Natural killer cell (primary cell): ENCODE measurements around the gene CPSF7. TPM values are rescaled to one million over a fixed set of nuclear protein-coding genes. Genes with fewer than 3 reads are reported as not detected.

Experiments used
- ATAC-seq, 3 donors: fragments of 150-1000 bp in 2 of 3; fragments of 200-7000 bp in 1 of 3; cut with Tn5 transposase; 1 replicate in 1 of 3; 2 replicates in 2 of 3; pipeline ENCODE4 v1.10.0; 2021; ENCODE audit warnings: mild to moderate bottlenecking in 2 of 3, moderate library complexity in 2 of 3
- DNase-seq, 2 donors: peaks; one replicate each; pipeline versions ENCODE4 v3.0.0 to v3.0.0-alpha.2; 2013 to 2021; ENCODE audit warnings: mixed read lengths in 1 of 2
- H3K27ac ChIP-seq: one replicate; pipeline ENCODE4 v1.5.1; 2013; ENCODE audit warnings: mild to moderate bottlenecking, low read length
- H3K27me3 ChIP-seq: one replicate; pipeline ENCODE4 v1.6.1; 2013; ENCODE audit warnings: low read length; ENCODE audit not compliant: control insufficient read depth, insufficient read depth
- H3K36me3 ChIP-seq: one replicate; pipeline ENCODE4 v1.6.1; 2013; ENCODE audit warnings: low read length; ENCODE audit not compliant: control insufficient read depth, insufficient read depth
- H3K4me1 ChIP-seq: one replicate; pipeline ENCODE4 v1.6.1; 2013; ENCODE audit warnings: low read length; ENCODE audit not compliant: control insufficient read depth, insufficient read depth
- H3K4me3 ChIP-seq: one replicate; pipeline ENCODE4 v1.5.1; 2013; ENCODE audit warnings: low read length
- H3K9me3 ChIP-seq: one replicate; pipeline ENCODE4 v1.6.1; 2013; ENCODE audit warnings: low read length; ENCODE audit not compliant: control insufficient read depth, insufficient read depth
- H3K27ac Mint-ChIP-seq, 2 donors: one replicate each; pipeline ENCODE4 v1.8.0; 2022; ENCODE audit warnings: mild to moderate bottlenecking in 2 of 2, mixed read lengths in 2 of 2, moderate library complexity in 1 of 2
- H3K27me3 Mint-ChIP-seq, 2 donors: one replicate each; pipeline ENCODE4 v1.8.0; 2022; ENCODE audit warnings: low read depth in 2 of 2, mixed read lengths in 2 of 2
- H3K36me3 Mint-ChIP-seq: one replicate; pipeline ENCODE4 v1.8.0; 2022; ENCODE audit warnings: mixed read lengths
- H3K4me1 Mint-ChIP-seq, 2 donors: one replicate each; pipeline ENCODE4 v1.8.0; 2022; ENCODE audit warnings: mixed read lengths in 2 of 2
- H3K4me3 Mint-ChIP-seq: one replicate; pipeline ENCODE4 v1.8.0; 2022; ENCODE audit warnings: mild to moderate bottlenecking, moderate library complexity, mixed read lengths
- H3K9me3 Mint-ChIP-seq, 2 donors: one replicate each; pipeline ENCODE4 v1.8.0; 2022; ENCODE audit warnings: mixed read lengths in 2 of 2
- CTCF ChIP-seq: fragments of 200-600 bp; IDR thresholded peaks from one replicate; pipeline ENCODE4 v1.8.0; 2022; ENCODE audit warnings: antibody characterized with exemption
- WGBS: methylation state at CpG from one replicate; pipeline ENCODE4 v1.1.7; 2013; ENCODE audit warnings: missing lambda C conversion rate; ENCODE audit not compliant: insufficient coverage; 5-methylcytosine and 5-hydroxymethylcytosine counted together
- intact Hi-C: fragments of 100-400 bp; cut with micrococcal nuclease; formaldehyde crosslinking; loops from one replicate; pipeline ENCODE4 v1.14.2; 2022
- total RNA-seq, 4 donors: library from RNA; stranded (reverse); fragments of 120-200 nt in 1 of 4; gene quantifications; one replicate each; pipeline versions ENCODE4 v1.2.3 to v1.2.4, GENCODE V29; 2013 to 2022

CPSF7 gene
- total RNA-seq, 3 donors from 2014 or later (not counting 1 experiment from before 2014, with no cell fraction given), result 99.5 to 120 (median 104) TPM

DNA sequence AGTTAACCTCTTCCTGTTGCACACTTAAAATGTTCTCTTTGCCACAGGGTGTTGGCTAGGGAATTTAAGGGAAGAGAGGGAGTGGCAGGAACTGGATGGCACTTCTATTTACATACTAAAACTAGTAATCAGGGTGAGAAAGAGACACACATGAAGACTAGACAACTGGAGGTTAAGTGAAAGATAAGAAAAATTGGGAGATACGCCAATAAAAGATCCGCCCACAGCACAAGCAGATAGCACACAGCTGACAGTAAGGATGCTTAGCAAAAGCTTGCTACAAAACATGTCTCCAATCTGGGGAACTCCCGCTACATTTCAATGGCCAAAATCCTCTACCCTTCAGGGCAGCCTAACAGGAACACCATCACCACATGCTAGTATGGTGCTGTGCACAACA lies 12.8 kb downstream of the CPSF7 start:
- intact Hi-C loops, result no loop called here
- H3K27ac Mint-ChIP-seq, result peak overlapping the region; percentile 21 to 32
- ATAC-seq (no peak), DNase-seq (no peak)
- no peaks in the 10 kb centered on the region for H3K4me1 ChIP-seq
- H3K36me3 Mint-ChIP-seq, result peaks cover 28% of the 10 kb centered on the region
- H3K4me1 Mint-ChIP-seq, result peaks cover 39 to 43% of the 10 kb centered on the region in 2 donors
- peaks cover 95% of the 10 kb centered on the region for H3K36me3 ChIP-seq
- H3K4me3 ChIP-seq, result no peak overlapping the region
- no peak overlapping the region for H3K4me3 Mint-ChIP-seq
- no peaks in the 10 kb centered on the region for H3K9me3 ChIP-seq
- no peaks in the 10 kb centered on the region for H3K9me3 Mint-ChIP-seq
- no peak overlapping the region for H3K27ac ChIP-seq
- H3K27me3 Mint-ChIP-seq, result no peaks in the 10 kb centered on the region
- TF ChIP-seq CTCF, result no peak
- no peaks in the 10 kb centered on the region for H3K27me3 ChIP-seq
- 95% methylated on average over 3 of the region's 3 CpGs for WGBS

DNA sequence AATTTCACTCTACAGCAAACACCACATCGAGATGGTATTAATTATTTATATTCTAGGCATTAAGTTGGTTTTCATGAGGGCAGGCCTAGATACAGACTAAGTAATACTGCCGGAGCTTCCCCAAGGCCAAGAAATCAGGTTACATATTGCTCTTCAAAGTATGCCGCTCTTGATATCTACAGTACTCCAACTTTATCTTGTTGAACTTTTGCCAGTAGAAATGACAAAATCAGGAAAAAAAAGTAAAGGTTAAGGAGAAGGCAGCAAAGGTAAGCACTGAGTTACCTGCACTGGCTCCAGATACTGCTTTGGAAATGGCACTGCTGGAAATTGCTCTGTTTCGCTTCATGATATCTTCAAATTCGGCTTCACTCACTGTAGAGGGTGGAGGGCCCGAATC lies 14.4 kb downstream of the CPSF7 start:
- H3K36me3 Mint-ChIP-seq, result peaks cover 38% of the 10 kb centered on the region

DNA sequence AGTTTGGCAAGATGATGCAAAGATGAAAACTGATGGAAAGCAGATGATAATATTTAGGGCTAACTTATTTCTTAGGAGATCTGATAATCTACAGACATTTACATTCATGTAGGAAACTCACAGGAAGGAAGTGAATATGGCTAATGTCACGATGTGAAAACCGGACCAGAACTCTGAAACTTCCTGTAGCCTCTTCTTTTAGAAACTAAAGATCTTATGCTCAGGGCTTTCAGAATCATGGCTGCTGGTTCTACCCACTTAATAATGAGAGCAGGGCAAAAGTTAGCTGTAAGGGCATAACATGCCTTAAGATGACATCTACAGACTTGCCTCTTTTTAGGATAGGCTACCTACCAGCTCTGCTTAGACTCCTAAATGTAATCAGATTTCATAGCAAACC lies 15.2 kb downstream of the CPSF7 start:
- H3K9me3 Mint-ChIP-seq, result no peaks in the 10 kb centered on the region
- Histone ChIP-seq H3K27ac (no peak overlapping the region), H3K4me1 (no peaks in the 10 kb centered on the region), H3K36me3 (peaks cover 95% of the 10 kb centered on the region), H3K9me3 (no peaks in the 10 kb centered on the region), H3K4me3 (no peak overlapping the region), H3K27me3 (no peaks in the 10 kb centered on the region)
- peaks cover 24 to 28% of the 10 kb centered on the region in 2 donors for H3K4me1 Mint-ChIP-seq
- no peak overlapping the region for H3K4me3 Mint-ChIP-seq
- no peak for TF ChIP-seq CTCF
- no peak for ATAC-seq
- H3K27me3 Mint-ChIP-seq, result no peaks in the 10 kb centered on the region
- DNase-seq, result no peak
- 62% methylated on average over 2 of the region's 2 CpGs for WGBS
- peaks cover 30% of the 10 kb centered on the region for H3K36me3 Mint-ChIP-seq
- peak overlapping the region; percentile 13 to 62 for H3K27ac Mint-ChIP-seq
- intact Hi-C loops, result no loop called here

More for the DNA sequence above, 14.4 kb downstream of the CPSF7 start:
- Mint-ChIP-seq H3K9me3 (no peaks in the 10 kb centered on the region), H3K27ac (peak overlapping the region in 1 of 2 donors; percentile 62), H3K4me1 (peaks cover 31 to 35% of the 10 kb centered on the region in 2 donors), H3K4me3 (no peak overlapping the region), H3K27me3 (no peaks in the 10 kb centered on the region)
- TF ChIP-seq CTCF, result no peak
- DNase-seq, result no peak
- Histone ChIP-seq H3K27me3 (no peaks in the 10 kb centered on the region), H3K4me3 (no peak overlapping the region), H3K9me3 (no peaks in the 10 kb centered on the region), H3K36me3 (peaks cover 95% of the 10 kb centered on the region), H3K27ac (no peak overlapping the region), H3K4me1 (no peaks in the 10 kb centered on the region)
- intact Hi-C loops, result no loop called here
- no peak for ATAC-seq
- WGBS, result 98% methylated on average over 5 of the region's 6 CpGs

GRCh38 chr11:61413496-61413895 lies 16.3 kb downstream of the CPSF7 start:
- Mint-ChIP-seq H3K27ac (peak overlapping the region in 1 of 2 donors; percentile 50), H3K27me3 (no peaks in the 10 kb centered on the region), H3K36me3 (peaks cover 27% of the 10 kb centered on the region), H3K9me3 (no peaks in the 10 kb centered on the region), H3K4me3 (no peak overlapping the region), H3K4me1 (peaks cover 24 to 28% of the 10 kb centered on the region in 2 donors)
- intact Hi-C loops, result no loop called here
- DNase-seq (no peak), ATAC-seq (no peak)
- Histone ChIP-seq H3K9me3 (no peaks in the 10 kb centered on the region), H3K36me3 (peaks cover 92% of the 10 kb centered on the region), H3K4me1 (no peaks in the 10 kb centered on the region), H3K27me3 (no peaks in the 10 kb centered on the region), H3K27ac (no peak overlapping the region), H3K4me3 (no peak overlapping the region)
- 97% methylated on average over 3 of the region's 3 CpGs for WGBS
- TF ChIP-seq CTCF, result no peak
